H9 (cell line): Measurements from ENCODE around the gene NRCAM. TPM values are rescaled to one million over a fixed set of nuclear protein-coding genes. Genes with fewer than 3 reads are reported as not detected.

Experiments
- DNase-seq: peaks from one replicate; pipeline ENCODE4 v3.0.0-alpha.2; 2017
- H2AFZ ChIP-seq: one replicate; pipeline ENCODE4 v1.6.1; 2013; ENCODE audit warnings: mild to moderate bottlenecking, low read length, control low read depth, moderate library complexity
- H2AK5ac ChIP-seq: 2 replicates; pipeline ENCODE4 v1.6.1; 2013; ENCODE audit warnings: low read length, control low read depth, mixed read lengths; ENCODE audit not compliant: insufficient read length
- H2BK120ac ChIP-seq: one replicate; pipeline ENCODE4 v1.6.1; 2013; ENCODE audit warnings: low read depth, mild to moderate bottlenecking, low read length, control low read depth, inconsistent platforms; ENCODE audit not compliant: poor library complexity, severe bottlenecking
- H2BK12ac ChIP-seq: 2 replicates; pipeline ENCODE4 v1.6.1; 2013; ENCODE audit warnings: low read length, control low read depth, mixed read lengths, low read depth; ENCODE audit not compliant: insufficient read length
- H2BK15ac ChIP-seq: 2 replicates; pipeline ENCODE4 v1.6.1; 2013; ENCODE audit warnings: low read depth, low read length, control low read depth
- H2BK20ac ChIP-seq: one replicate; pipeline ENCODE4 v1.6.1; 2013; ENCODE audit warnings: low read depth, mild to moderate bottlenecking, low read length, control low read depth, inconsistent platforms; ENCODE audit not compliant: poor library complexity, severe bottlenecking
- H2BK5ac ChIP-seq: 2 replicates; pipeline ENCODE4 v1.6.1; 2013; ENCODE audit warnings: low read length, control low read depth, mixed read lengths; ENCODE audit not compliant: insufficient read length
- H3K14ac ChIP-seq: 2 replicates; pipeline ENCODE4 v1.6.1; 2013; ENCODE audit warnings: low read length, control low read depth; ENCODE audit not compliant: insufficient read depth
- H3K18ac ChIP-seq: 2 replicates; pipeline ENCODE4 v1.6.1; 2013; ENCODE audit warnings: low read depth, mild to moderate bottlenecking, mixed read lengths, low read length, control low read depth; ENCODE audit not compliant: insufficient read length
- H3K23ac ChIP-seq: 2 replicates; pipeline ENCODE4 v1.6.1; 2013; ENCODE audit warnings: low read length, control low read depth, mixed read lengths, low read depth; ENCODE audit not compliant: insufficient read length
- H3K23me2 ChIP-seq: 2 replicates; pipeline ENCODE4 v1.6.1; 2013; ENCODE audit warnings: low read depth, mild to moderate bottlenecking, mixed read lengths, low read length, control low read depth; ENCODE audit not compliant: insufficient read length, poor library complexity, severe bottlenecking
- H3K27ac ChIP-seq: 2 replicates; pipeline ENCODE4 v1.5.1; 2013; ENCODE audit warnings: low read length, control low read depth, mixed read lengths, low read depth; ENCODE audit not compliant: insufficient read length
- H3K27me3 ChIP-seq: 2 replicates; pipeline ENCODE4 v1.6.1; 2013; ENCODE audit warnings: low read length, control low read depth, inconsistent platforms; ENCODE audit not compliant: insufficient read depth
- H3K4ac ChIP-seq: 2 replicates; pipeline ENCODE4 v1.6.1; 2013; ENCODE audit warnings: low read depth, mild to moderate bottlenecking, control low read depth, inconsistent platforms, low read length, moderate library complexity
- H3K4me1 ChIP-seq: 2 replicates; pipeline ENCODE4 v1.6.1; 2013; ENCODE audit warnings: low read length, control low read depth, inconsistent platforms; ENCODE audit not compliant: insufficient read depth
- H3K4me2 ChIP-seq: 2 replicates; pipeline ENCODE4 v1.6.1; 2013; ENCODE audit warnings: low read length, control low read depth, mixed read lengths; ENCODE audit not compliant: insufficient read length, insufficient read depth
- H3K56ac ChIP-seq: 2 replicates; pipeline ENCODE4 v1.6.1; 2013; ENCODE audit warnings: low read depth, mild to moderate bottlenecking, mixed read lengths, low read length, control low read depth; ENCODE audit not compliant: insufficient read length
- H3K79me1 ChIP-seq: 2 replicates; pipeline ENCODE4 v1.6.1; 2013; ENCODE audit warnings: low read depth, mild to moderate bottlenecking, moderate library complexity, low read length, control low read depth, inconsistent platforms; ENCODE audit not compliant: insufficient read depth, poor library complexity, severe bottlenecking
- H3K79me2 ChIP-seq: 2 replicates; pipeline ENCODE4 v1.6.1; 2013; ENCODE audit warnings: low read length, control low read depth, inconsistent platforms; ENCODE audit not compliant: insufficient read depth
- H3K9ac ChIP-seq: 2 replicates; pipeline ENCODE4 v1.6.1; 2013; ENCODE audit warnings: low read length, control low read depth, mixed read lengths; ENCODE audit not compliant: insufficient read length; ENCODE audit errors: extremely low read depth
- H3K9me3 ChIP-seq: one replicate; pipeline ENCODE4 v1.6.1; 2013; ENCODE audit warnings: low read depth, low read length, inconsistent platforms; ENCODE audit not compliant: control insufficient read depth
- H3T11ph ChIP-seq: one replicate; pipeline ENCODE4 v1.6.1; 2013; ENCODE audit warnings: mild to moderate bottlenecking, low read length, control low read depth, inconsistent platforms
- H4K20me1 ChIP-seq: one replicate; pipeline ENCODE4 v1.6.1; 2013; ENCODE audit not compliant: control insufficient read depth, insufficient read length, insufficient read depth
- H4K5ac ChIP-seq: 2 replicates; pipeline ENCODE4 v1.6.1; 2013; ENCODE audit warnings: low read depth, mild to moderate bottlenecking, mixed read lengths, low read length, control low read depth; ENCODE audit not compliant: insufficient read length
- H4K8ac ChIP-seq: replicated peaks from 2 replicates; pipeline ENCODE4 v1.6.1; 2013; ENCODE audit warnings: low read length, control low read depth, mixed read lengths, low read depth; ENCODE audit not compliant: insufficient read length
- H4K91ac ChIP-seq: 2 replicates; pipeline ENCODE4 v1.6.1; 2013; ENCODE audit warnings: low read depth, mild to moderate bottlenecking, moderate library complexity, mixed read lengths, low read length, control low read depth; ENCODE audit not compliant: insufficient read length
- H3K27ac Mint-ChIP-seq, 3 experiments: 2 replicates in 2 of 3; 3 replicates in 1 of 3; pipeline ENCODE4 v1.8.0; 2020 to 2021; ENCODE audit warnings: mixed read lengths in 3 of 3, mild to moderate bottlenecking in 1 of 3, moderate library complexity in 1 of 3
- H3K27me3 Mint-ChIP-seq: 2 replicates; pipeline ENCODE4 v1.8.0; 2021; ENCODE audit warnings: low read depth, mild to moderate bottlenecking, moderate library complexity, mixed read lengths
- H3K36me3 Mint-ChIP-seq, 3 experiments: 2 replicates in 2 of 3; 3 replicates in 1 of 3; pipeline ENCODE4 v1.8.0; 2020 to 2021; ENCODE audit warnings: low read depth in 3 of 3, mixed read lengths in 3 of 3; ENCODE audit not compliant: insufficient read depth in 1 of 3
- H3K4me1 Mint-ChIP-seq, 2 experiments: 2 replicates each; pipeline ENCODE4 v1.8.0; 2020; ENCODE audit warnings: mixed read lengths in 2 of 2
- H3K4me3 Mint-ChIP-seq, 2 experiments: 2 replicates in 1 of 2; 3 replicates in 1 of 2; pipeline ENCODE4 v1.8.0; 2020 to 2021; ENCODE audit warnings: mild to moderate bottlenecking in 2 of 2, mixed read lengths in 2 of 2, moderate library complexity in 1 of 2
- H3K9me3 Mint-ChIP-seq, 2 experiments: 2 replicates in 1 of 2; 3 replicates in 1 of 2; pipeline ENCODE4 v1.8.0; 2020; ENCODE audit warnings: mild to moderate bottlenecking in 2 of 2, mixed read lengths in 2 of 2, moderate library complexity in 1 of 2
- CTCF ChIP-seq: fragments of 200-600 bp; sonication (generic); conservative IDR thresholded peaks from 3 replicates; pipeline ENCODE4 v1.8.0; 2021; ENCODE audit warnings: antibody characterized with exemption, mild to moderate bottlenecking
- WGBS: extraction: QIAGEN DNeasy Blood & Tissue Kit; methylation state at CpG from one replicate; pipeline ENCODE4 v1.1.7; 2013; ENCODE audit warnings: missing lambda C conversion rate, low lambda C conversion rate, mixed read lengths; ENCODE audit not compliant: insufficient read length; ENCODE audit errors: extremely low coverage; 5-methylcytosine and 5-hydroxymethylcytosine counted together
- total RNA-seq: library from RNA; stranded (reverse); gene quantifications from 2 replicates; pipeline ENCODE4 v1.2.1, GENCODE V29; 2021

The NRCAM gene
- total RNA-seq, 1 experiment from 2014 or later = 2.3 TPM

GRCh38 chr7:108291791-108292440, 164.3 kb downstream of the NRCAM start:
- Histone ChIP-seq H3K4ac (no peak overlapping the region), H3K14ac (no peak overlapping the region), H3K9me3 (no peaks in the 10 kb centered on the region), H2AFZ (no peak overlapping the region), H3K56ac (no peak overlapping the region), H3K79me2 (no peaks in the 10 kb centered on the region), H2BK120ac (no peak overlapping the region), H3K4me2 (no peak overlapping the region), H3K23me2 (no peaks in the 10 kb centered on the region), H4K20me1 (no peaks in the 10 kb centered on the region), H3K18ac (no peak overlapping the region), H3K27ac (no peak overlapping the region), H3K23ac (no peak overlapping the region), H2BK15ac (no peak overlapping the region), H4K8ac (no peak overlapping the region), H4K5ac (no peak overlapping the region), H2BK12ac (no peak overlapping the region), H3K9ac (no peak overlapping the region), H3K27me3 (no peaks in the 10 kb centered on the region), H2AK5ac (no peak overlapping the region), H3K4me1 (no peaks in the 10 kb centered on the region), H4K91ac (no peak overlapping the region), H2BK5ac (no peak overlapping the region), H2BK20ac (no peak overlapping the region), H3T11ph (no peak overlapping the region), H3K79me1 (no peaks in the 10 kb centered on the region)
- TF ChIP-seq CTCF = no peak
- H3K27me3 Mint-ChIP-seq = no peaks in the 10 kb centered on the region
- no peak for DNase-seq
- WGBS = no CpG with 5 or more reads among the region's 5 CpGs
- no peaks in the 10 kb centered on the region for H3K9me3 Mint-ChIP-seq
- peaks cover 14 to 22% of the 10 kb centered on the region in 2 experiments for H3K4me1 Mint-ChIP-seq
- H3K4me3 Mint-ChIP-seq = no peak overlapping the region
- no peak overlapping the region for H3K27ac Mint-ChIP-seq
- H3K36me3 Mint-ChIP-seq = no peaks in the 10 kb centered on the region
